PC-3 (cell line): Measurements from ENCODE around the gene LINC00305.

Experiments used
- EZH2 ChIP-seq: fragments of 300-600 bp; sonication (generic); IDR thresholded peaks from one replicate; pipeline ENCODE4 v1.6.1; 2017; ENCODE audit warnings: antibody characterized with exemption, mild to moderate bottlenecking, low read length; ENCODE audit not compliant: unreplicated experiment
- TF ChIP-seq, protein P1 (sequence below): fragments of 300-600 bp; sonication (generic); conservative IDR thresholded peaks from 2 replicates; pipeline ENCODE4 v1.5.1; 2017; ENCODE audit warnings: antibody characterized with exemption, low read depth, mild to moderate bottlenecking, low read length

DNA sequence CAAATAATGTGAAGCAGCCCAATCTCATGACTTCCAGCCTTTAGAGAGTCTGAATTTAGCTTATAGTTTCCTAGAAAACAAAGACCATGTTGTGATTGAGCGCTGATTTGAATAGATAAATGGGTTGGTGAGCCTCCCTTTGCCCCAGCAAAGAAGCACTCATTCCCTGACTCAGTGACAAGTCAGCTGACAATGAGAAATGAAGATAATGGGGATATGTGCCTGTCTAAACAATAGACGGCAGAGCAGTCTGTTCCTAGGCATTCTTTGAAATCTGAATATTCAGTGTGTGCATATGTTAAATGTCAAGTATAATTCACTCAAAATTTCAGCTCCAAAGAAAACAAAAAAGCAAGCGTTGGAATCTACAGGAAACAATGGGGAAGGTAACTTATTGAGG lies 34.8 kb upstream of the LINC00305 start:
- no peak for TF ChIP-seq EZH2
- TF ChIP-seq, protein P1, sequence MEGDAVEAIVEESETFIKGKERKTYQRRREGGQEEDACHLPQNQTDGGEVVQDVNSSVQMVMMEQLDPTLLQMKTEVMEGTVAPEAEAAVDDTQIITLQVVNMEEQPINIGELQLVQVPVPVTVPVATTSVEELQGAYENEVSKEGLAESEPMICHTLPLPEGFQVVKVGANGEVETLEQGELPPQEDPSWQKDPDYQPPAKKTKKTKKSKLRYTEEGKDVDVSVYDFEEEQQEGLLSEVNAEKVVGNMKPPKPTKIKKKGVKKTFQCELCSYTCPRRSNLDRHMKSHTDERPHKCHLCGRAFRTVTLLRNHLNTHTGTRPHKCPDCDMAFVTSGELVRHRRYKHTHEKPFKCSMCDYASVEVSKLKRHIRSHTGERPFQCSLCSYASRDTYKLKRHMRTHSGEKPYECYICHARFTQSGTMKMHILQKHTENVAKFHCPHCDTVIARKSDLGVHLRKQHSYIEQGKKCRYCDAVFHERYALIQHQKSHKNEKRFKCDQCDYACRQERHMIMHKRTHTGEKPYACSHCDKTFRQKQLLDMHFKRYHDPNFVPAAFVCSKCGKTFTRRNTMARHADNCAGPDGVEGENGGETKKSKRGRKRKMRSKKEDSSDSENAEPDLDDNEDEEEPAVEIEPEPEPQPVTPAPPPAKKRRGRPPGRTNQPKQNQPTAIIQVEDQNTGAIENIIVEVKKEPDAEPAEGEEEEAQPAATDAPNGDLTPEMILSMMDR = no peak
